A204.1 (cell line): ENCODE measurements around the gene KAZN.

Experiments
- FAIRE-seq: peaks from 2 replicates; lab custom pipeline; 2012; peaks lifted over from hg19 to GRCh38; lab: Jason Lieb, UNC

Gene KAZN

GRCh38 chr1:14743368-14743767 is 144.9 kb downstream of the KAZN start:
- no peak for FAIRE-seq

DNA sequence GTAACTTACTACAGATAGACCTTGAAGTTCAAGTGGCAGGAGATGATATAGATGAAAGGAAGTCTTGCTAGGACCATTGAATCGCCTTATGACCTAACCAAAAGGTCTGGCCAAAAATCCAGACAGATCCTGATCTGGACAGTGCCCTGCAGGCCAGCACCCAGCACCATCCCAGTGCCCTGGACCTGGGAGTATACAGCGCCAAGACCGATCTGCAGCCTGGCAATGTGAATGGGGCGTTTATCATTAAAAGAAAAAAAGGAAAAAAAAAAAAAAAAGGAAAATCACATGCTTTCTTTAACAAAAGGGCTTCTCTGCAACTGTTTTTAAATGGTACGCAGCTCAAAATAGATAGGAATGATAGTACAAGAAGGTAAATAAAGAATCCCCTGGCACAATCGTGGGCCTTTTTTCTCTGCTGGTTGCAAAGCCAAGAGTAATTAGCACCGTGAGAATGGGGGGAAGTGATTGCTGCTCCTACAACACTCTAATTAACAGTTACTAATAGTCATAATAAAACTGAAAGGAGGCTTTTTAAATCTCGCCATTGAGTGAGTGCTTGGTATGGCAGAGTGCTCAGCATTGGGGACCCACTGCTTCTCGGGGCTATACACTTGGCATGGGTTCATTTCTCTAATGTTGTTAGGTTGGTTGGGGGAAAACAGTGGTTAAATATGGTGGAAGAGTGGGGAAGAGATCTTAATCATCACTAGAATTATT is 146.7 kb downstream of the KAZN start:
- FAIRE-seq: no peak

DNA sequence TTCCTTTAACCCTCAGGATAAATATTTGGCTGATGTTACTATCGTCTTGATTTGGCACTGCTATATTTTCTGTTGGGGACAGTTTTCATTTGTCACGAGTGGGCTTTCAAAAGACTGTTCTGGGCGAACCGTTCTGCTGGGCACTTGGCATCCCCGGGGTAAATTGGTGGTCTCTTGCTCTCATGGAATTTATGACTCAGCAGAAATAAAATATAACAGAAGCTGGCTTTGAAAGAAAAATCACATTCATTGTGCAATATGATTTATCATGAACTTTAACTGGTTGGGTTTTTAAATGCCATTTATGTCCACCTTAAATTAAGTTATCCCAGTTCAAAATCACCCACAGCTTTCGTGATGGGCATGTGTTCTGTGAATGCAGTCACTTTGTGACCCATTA is 147.3 kb downstream of the KAZN start:
- FAIRE-seq: no peak

DNA sequence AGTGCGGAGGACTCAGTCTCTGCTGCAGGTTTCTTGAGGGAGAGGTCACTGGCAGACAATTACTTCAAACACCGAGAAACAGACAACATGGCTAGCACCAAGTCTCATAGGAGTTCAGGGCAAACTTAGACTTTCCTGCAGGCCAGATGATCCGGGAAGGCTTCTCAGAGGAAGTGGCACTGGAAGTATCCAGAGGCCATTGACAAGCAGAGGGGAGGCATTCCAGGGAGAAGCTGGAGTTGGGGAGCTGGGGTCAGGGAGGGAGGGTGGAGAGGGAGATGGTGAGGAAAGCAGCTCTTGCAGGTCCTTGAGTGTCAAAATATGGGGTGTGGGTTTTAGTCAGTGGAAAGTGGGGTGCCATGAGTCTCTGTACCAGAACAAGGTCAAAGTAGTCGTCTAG is 147.9 kb downstream of the KAZN start:
- FAIRE-seq: no peak

- no peak for FAIRE-seq
Observed at GRCh38 chr1:14748151-14748550, 149.7 kb downstream of the KAZN start.

GRCh38 chr1:14748977-14749376 is 150.5 kb downstream of the KAZN start:
- FAIRE-seq: no peak

GRCh38 chr1:14750490-14750889 is 152.0 kb downstream of the KAZN start:
- no peak for FAIRE-seq

- FAIRE-seq: no peak
Observed at GRCh38 chr1:14755518-14756252, 157.2 kb downstream of the KAZN start.

DNA sequence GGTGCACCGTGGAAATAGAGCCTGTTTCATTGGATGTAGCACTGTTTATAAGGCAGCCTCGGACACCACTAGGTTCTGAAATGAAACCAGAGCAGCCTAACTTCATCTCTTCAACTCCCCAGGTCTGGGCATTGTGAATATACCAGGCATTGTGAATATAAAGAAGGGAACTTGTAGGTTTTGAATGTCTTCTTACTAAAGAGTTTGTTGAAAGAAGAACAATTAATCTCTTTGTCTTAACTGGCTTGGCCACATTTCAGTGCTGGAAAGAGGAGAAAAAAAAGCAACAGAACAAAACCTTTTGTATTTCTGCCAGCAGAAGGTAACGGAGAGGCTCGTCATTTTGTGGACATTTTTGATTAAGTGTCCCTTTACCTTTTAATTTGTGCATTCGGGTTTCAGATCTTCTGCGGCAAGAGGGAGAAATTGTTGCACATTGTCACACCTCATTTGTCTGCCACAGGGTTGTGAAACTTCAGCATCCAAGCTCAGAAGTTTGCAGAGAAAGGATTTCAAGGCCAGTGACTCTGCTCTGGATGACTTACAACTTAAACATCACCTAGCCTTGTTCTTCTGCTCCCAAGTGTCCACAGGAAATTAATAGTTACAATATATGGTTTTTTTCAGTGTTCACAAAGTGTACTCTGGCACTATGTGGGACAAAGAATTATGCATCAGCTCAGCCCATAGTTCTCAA is 158.3 kb downstream of the KAZN start:
- no peak for FAIRE-seq

- no peak for FAIRE-seq
Observed at GRCh38 chr1:14757286-14757625, 158.8 kb downstream of the KAZN start.

DNA sequence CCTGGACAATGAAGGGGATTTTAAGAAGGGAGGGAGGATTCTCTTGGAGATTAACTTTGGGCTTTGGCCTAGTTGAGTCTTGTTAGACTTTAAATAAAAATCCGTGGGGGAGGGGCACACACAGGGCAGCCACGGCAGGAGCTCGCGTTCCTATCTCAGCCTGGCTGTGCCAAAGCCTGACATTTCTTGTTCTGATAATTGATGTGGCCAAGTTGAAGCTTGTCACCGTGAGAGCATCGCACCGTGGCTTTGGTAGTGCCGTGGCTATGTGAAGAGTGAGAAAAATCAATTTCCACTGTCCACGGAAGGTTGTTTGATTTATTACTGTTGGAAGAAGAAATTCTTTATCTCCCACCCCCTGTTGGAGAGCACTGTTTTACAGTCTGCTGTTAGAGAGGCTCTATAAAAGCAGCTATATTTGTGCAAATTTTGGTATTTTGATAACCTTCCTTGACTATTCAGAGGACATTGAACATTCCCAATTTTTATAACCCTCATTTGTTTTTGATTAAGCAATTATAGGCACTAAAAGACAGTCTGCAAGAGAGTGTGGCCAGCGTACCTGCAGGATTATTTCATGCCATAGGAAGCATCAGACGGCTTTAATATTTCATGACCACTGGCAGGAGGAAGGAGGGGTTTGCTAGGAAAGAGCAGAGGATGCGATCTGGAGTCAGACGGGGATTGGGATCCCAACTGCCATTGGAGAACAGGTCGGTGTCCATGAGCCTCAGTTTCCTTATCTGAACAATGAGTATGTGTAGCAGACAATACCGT is 160.7 kb downstream of the KAZN start:
- FAIRE-seq: no peak

DNA sequence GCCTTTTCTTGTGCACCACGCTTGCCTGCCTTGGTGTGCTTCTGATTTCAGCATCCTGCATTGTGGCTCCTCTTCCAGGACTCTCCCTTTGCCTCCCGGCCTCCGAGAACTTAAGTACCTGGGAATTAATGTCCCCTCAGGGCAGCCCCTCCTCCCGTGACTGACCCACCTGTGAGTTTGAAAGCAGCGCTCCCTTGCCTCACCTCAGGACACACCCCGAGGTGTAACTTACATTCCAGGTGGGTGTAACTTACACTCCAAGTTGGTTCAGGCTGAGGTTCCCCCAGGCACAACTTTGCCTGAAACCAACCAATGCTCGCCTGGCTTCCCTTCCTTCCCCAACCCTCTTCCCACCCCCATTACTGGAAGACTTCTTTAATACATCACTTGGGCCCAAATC is 161.4 kb downstream of the KAZN start:
- FAIRE-seq: no peak

DNA sequence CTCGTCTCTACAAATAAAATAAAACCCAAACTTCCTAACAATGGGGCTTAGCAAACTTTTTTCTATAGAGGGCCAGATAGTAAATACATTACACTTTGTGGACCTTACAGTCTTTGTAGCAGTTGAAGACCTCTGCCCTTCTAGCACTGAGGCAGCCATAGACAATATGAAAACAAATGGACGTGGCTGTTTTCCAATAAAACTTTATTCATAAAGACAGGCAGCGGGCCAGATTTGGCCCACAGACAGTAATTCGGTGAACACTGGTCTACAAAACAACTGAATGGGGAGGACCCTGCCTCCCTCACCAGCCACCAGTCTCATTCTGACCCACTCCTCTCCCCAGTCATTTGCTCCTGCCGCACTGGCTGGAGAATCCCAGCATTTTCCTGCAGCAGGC is 162.3 kb downstream of the KAZN start:
- FAIRE-seq: no peak

DNA sequence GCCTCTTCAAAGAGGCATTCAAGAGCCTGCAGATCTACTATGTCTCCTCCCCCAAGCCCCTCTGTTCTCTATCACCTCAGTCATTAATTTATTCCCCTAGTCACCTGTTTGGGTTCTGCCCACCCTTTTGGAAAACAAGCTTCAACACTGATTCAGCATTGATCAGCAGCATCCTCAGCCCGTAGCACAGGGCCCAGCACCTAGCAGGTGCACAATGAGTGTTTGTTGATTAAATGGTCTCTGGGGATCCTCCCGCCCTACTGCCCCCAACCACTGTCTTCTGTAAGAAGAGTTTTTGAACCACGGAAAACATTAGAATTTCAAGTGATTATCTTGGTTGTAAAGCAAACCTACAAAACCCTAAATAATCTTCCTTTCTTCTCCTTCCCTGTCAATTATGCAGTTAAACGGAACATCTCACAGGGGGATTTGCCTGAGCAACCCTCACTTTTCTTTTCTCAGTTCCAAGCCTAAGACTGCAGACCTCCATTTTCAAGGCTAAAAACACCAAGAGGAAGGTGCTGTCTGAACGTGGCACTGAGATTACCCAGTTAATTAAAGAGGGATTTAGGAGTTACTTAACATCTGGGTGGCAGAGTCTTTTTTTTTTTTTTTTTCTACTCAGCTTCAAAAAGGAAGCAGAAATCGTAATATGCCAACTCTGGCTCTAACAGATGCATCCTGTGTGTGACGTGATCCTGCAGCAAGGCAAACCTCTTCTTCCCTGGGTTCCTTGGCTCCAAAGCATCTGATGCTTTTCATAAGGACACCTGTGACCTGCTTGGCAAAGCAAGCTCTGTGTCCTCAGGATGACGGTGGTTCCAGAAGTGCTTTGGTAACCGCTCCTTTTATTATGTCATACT is 163.0 kb downstream of the KAZN start:
- no peak for FAIRE-seq

DNA sequence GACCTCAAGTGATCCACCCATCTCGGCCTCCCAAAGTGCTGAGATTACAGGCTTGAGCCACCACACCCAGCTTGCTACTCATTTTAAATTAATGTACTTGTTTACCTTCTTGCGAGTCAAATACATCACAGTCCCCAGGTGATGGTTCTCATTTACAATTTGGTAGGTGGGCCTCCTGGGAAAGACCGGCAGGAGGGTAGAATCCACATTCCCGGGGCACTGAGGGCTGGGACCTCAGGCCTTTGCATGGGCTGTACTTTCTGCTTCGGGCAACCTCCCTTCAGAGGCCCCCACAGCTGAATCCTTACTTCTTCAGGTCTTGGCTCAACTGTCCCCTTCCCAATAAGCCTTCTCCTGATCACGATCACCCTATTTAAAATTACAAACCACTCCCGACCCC is 165.5 kb downstream of the KAZN start:
- no peak for FAIRE-seq

DNA sequence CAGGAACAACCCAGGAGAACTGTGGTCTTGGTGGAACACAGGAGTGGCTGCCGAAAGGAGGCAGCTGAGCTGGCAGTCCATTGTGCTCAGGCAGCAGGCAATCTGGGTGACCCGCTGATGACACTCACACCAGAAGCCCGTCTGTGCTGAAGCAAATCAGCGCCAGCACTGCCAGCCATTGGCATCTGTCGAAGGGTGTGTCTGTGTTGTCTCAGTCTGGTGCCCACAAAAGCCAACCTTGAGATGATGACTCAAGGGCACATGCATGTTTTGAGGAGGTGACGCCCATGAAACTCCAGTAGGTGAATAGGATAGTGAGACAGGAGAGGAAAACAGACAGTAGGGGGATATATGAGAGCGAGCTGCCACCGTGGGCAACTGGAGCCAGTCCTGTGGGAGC is 167.3 kb downstream of the KAZN start:
- FAIRE-seq: no peak

- no peak for FAIRE-seq
Observed at GRCh38 chr1:14767075-14767474, 168.6 kb downstream of the KAZN start.

- no peak for FAIRE-seq
Observed at GRCh38 chr1:14768582-14769304, 170.3 kb downstream of the KAZN start.

DNA sequence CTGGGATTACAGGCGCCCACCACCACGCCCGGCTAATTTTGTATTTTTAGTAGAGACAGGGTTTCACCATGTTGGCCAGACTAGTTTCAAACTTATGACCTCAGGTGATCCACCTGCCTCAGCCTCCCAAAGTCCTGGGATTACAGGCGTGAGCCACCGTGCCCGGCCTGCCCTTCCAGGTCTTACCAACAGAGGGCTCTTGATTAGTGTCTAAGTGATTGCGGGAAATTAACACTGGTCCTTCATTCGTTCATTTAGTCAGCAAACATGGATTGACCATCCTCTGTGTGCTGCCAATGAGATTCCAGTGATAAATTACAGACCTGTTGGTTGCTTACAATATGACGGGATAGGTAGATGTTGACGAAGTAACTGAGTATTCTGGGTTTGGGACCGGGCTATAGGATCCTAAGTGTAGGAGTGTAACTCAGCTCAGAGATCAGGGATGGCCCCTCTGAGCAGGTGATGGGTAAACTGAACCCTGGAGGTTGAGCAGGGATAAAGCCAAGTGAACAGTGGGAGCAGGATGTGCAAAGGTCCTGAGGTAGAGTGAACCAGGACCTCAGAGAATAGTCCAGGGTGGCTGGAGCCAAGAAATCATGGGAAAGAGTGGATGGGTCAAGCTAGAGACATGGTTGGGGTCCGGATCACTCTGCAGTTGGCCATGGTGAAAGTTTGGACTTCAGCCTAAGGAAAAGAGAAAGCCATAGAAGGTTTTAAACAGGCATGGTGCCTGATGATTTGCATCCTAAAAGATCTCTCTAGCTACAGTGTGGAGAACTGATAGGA is 171.2 kb downstream of the KAZN start:
- FAIRE-seq: no peak

DNA sequence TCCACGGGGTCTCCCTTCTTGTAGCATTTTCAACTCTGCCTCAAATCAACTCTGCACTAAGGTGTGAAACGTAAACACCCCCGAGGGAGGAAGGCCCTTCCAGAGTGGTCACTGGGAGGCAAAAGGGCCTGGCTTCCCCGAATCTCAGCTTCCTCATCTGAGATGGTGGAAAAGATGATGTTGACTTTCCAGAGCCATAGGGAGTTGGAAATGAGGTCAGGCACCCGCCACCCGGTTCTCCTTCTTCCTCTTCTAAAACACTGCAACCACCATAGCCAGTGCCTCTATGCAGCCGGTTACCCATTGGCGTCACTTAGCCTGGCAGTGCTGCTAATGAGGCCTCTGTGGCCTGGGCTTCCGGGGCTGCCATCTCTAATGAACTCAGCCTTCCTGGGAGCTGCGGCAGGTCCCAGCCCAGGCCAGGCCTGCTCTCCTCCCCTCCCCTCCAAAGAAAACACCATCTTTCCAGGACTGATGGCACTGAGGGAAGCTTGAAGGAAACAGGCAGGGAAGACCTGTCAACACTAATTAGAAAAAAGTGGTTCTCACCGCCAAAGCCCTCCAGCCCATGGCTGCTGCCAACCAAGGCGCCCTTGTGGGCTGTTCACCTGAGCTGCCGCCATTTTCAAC is 175.0 kb downstream of the KAZN start:
- no peak for FAIRE-seq
